HG02759 (cell line): ENCODE measurements around the gene NUP58.

Experiments used
- ATAC-seq: cut with Tn5 transposase; IDR thresholded peaks from one replicate; pipeline ENCODE4 v1.9.1; 2021; ENCODE audit warnings: mild to moderate bottlenecking, moderate library complexity; ENCODE audit not compliant: unreplicated experiment

Gene NUP58

GRCh38 chr13:25301347-25302113 is at the start of gene NUP58:
Gene NUP58 (plus strand): TSS chr13:25301625. CDS start chr13:25301774, 149 bp downstream.
- peak; percentile 99 for ATAC-seq

GRCh38 chr13:25252225-25252624 is 49.2 kb upstream of the NUP58 start:
- ATAC-seq: no peak

- no peak for ATAC-seq
These were observed 48.7 kb upstream of the NUP58 start for GRCh38 chr13:25252752-25253151.

GRCh38 chr13:25253702-25254101 is 47.7 kb upstream of the NUP58 start:
- ATAC-seq: no peak

- ATAC-seq: no peak
These were observed 39.2 kb upstream of the NUP58 start for GRCh38 chr13:25262261-25262660.

- ATAC-seq: no peak
These were observed 34.7 kb upstream of the NUP58 start for GRCh38 chr13:25266706-25267105.

- ATAC-seq: no peak
These were observed 33.7 kb upstream of the NUP58 start for GRCh38 chr13:25267715-25268114.

- no peak for ATAC-seq
These were observed 32.9 kb upstream of the NUP58 start for GRCh38 chr13:25268561-25268960.

- ATAC-seq: no peak
These were observed 24.7 kb upstream of the NUP58 start for GRCh38 chr13:25276748-25277147.

- ATAC-seq: no peak
These were observed 21.0 kb upstream of the NUP58 start for GRCh38 chr13:25280396-25280795.

GRCh38 chr13:25281193-25281934 is 20.1 kb upstream of the NUP58 start:
- peak; percentile 73 for ATAC-seq

- ATAC-seq: peak; percentile 27
These were observed 19.5 kb upstream of the NUP58 start for GRCh38 chr13:25281935-25282332.

GRCh38 chr13:25286308-25286968 is 15.0 kb upstream of the NUP58 start:
- peak; percentile 20 for ATAC-seq

GRCh38 chr13:25286969-25287961 is 14.2 kb upstream of the NUP58 start, which contains the start of gene MTMR6:
Gene MTMR6 (minus strand): TSS chr13:25287488. CDS start chr13:25287247, 241 bp downstream.
- peak; percentile 98 for ATAC-seq

- ATAC-seq: no peak
These were observed 12.5 kb upstream of the NUP58 start for GRCh38 chr13:25288966-25289365.

- no peak for ATAC-seq
These were observed 9.7 kb upstream of the NUP58 start for GRCh38 chr13:25291691-25292090.

GRCh38 chr13:25292301-25292700 is 9.1 kb upstream of the NUP58 start:
- ATAC-seq: no peak

- no peak for ATAC-seq
These were observed 6.2 kb upstream of the NUP58 start for GRCh38 chr13:25295228-25295627.

GRCh38 chr13:25295701-25296100 is 5.7 kb upstream of the NUP58 start:
- ATAC-seq: no peak

GRCh38 chr13:25300861-25301346 is 521 bp upstream of the NUP58 start:
- peak; percentile 12 for ATAC-seq
